Eye (tissue), 1 donor: Measurements from ENCODE around the gene SLC27A1.
A peak's percentile ranks its signal among the peaks of the same experiment; 100 is the strongest.
"Not testable (repeated sequence)": the region's sequence is repeated elsewhere in the genome, so short reads cannot be mapped to it uniquely, and the experiment has no call there.

Experiments
- DNase-seq: peaks from one replicate; pipeline ENCODE4 v3.0.0-alpha.2; 2015

SLC27A1 gene

DNA sequence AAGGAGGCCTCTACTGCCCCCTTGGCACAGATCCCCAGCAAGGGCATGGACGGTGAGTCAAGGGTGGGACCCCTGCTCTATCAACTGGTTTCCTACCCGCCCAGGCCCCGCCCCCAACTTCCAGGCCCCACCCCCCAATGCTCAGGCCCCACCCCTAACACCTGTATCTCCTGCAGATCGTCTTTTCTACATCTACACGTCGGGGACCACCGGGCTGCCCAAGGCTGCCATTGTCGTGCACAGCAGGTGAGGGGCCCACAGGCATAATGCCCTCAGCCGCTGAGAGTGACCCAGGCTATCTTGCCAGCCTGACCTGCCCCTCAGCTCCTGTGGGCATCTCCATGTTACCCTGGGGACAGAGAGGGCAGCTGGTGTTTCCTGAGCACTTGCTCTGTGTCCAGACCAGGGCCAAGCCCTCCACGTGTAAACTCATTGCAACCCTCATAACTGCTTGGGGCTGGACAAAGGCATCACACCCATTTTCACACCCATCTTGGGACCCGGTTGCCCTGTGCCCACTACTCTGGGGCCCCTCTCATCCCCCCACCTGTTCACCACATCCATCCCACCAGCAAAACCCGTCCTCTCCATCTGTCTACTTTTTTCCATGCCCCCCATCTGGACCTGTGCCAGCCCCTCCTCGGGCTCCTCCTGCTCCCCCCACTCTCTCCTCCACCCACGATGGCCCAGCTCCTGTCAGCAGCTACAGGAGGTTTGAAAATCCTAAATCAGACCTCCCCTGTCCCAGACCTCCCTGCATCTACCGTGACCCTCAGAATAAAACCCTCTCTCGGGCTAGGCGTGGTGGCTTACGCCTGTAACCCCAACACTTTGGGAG, 17.2 kb downstream of the SLC27A1 start:
- DNase-seq: no peak

DNA sequence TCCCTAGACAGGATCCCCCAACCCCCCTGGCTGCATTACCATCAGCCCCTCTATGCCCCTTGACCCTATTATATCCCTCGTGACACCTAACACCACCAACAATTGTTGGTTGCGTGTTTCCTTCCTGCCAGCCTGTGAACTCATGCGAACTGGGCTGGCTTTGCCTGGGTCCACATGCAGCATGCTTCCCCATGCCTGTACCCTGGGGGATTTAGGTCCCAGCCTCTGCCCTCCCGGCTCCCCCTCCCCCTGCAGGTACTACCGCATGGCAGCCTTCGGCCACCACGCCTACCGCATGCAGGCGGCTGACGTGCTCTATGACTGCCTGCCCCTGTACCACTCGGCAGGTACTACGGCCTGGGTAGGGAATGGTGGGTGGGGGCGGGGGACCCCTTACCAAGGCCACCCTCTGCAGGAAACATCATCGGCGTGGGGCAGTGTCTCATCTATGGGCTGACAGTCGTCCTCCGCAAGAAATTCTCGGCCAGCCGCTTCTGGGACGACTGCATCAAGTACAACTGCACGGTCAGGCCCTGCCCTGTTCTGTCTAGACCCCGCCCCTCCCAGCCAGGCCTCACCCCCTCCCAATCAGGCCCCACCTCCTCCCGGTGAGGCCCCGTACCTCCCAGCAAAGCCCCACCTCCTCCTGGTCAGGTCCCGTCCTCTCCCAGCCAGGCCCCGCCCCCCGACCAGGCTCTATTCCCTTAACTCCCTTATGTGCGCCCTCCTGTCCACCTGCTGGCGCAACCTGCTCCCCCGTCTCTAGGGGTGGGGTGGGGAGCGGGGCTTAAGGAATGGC, 18.5 kb downstream of the SLC27A1 start:
- DNase-seq: peak; percentile 69

DNA sequence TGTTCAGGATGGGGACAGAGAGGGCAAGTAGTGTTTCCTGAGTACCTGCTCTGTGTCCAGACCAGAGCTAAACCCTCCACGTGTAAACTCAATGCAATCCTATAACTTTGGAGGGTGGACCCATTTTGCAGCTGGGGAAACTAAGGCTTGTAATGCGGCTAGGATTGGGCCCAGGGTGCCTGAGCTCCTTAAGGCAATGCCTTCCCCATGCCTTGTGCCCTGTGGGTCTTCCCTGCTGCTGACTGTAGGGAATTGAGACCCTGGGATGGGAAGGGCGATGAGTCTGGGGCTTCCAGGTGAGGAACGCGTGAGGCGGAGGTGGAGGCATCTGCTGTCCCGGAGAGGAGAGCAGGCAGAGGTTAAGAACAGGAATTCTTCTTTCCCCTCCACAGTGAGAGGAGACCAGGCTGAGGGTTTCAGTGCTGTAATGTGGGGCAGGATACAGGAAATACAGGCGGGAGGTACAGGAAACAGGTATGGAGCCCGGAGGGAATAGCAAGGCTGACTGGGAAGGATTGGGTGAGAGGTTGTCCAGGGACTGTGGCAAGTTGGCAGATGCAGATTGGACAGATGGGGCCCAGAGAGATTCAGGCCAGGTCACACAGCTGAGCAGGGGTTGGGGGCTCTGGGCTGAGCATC, 19.2 kb downstream of the SLC27A1 start:
- no peak for DNase-seq

DNA sequence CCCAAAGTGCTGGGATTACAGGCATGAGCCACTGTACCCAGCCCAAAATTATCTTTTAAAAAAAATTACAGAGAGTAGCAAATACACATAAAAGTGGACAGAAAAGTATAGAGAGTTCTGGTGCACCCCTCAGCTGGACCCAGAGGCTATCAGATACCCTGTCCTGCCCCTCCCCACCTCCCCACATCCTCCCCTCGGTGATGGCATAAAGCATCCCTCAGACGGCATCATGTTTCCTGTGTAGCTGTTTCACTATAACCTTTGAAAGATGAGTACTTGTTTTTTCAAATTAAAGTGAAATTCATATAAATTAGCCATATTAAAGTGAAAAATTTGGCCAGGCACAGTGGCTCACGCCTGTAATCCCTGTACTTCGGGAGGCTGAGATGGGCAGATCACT, 20.1 kb downstream of the SLC27A1 start:
- DNase-seq: no peak

DNA sequence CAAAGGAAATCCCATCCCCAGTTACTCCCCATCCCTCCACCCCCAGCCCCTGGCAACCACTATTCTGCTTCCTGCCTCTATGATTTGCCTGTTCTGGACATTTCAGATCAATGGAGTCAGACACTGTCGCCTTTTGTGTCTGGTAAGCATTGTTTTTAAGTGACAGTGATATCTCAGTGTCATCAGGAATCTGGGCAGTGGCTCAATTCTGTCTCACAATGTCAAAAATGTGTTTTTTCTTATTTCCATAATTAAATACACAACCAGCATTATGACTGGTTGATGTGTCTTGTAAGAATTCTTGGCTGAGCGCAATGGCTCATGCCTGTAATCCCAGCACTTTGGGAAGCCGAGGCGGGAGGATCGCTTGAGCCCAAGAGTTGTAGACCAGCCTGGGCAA, 21.0 kb downstream of the SLC27A1 start:
- DNase-seq: no peak

DNA sequence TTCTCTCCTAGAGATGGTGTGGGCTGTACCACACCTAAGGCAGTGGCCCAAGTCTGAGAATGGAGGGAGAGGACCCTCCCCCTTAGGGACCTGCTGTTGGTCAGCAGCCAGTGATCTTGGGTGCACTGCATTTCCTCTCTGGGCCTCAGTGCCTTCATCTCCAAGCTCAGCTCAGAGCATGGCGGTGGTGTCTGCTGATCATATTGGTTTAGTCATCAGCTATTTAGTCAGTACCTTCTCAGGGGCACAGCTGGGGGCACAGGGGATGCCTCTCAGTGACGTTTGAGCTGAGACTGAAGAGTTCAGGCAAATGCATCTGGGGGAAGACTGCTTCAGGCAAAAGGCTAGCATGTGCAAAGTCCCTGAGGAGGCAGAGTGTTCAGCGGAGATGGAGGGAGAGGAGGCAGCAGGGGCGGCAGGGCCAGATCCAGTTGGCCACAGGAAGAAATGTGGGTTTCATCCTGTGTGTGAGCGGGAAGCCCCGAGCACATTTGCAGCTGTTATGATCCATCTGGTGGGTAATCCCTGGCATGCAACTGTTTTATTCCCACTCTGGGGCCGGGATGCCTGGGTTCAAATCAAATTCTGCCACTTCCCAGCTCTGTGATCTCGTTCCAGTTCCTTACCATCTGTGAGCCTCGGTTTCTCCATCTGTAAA, 25.4 kb downstream of the SLC27A1 start:
- DNase-seq: no peak

DNA sequence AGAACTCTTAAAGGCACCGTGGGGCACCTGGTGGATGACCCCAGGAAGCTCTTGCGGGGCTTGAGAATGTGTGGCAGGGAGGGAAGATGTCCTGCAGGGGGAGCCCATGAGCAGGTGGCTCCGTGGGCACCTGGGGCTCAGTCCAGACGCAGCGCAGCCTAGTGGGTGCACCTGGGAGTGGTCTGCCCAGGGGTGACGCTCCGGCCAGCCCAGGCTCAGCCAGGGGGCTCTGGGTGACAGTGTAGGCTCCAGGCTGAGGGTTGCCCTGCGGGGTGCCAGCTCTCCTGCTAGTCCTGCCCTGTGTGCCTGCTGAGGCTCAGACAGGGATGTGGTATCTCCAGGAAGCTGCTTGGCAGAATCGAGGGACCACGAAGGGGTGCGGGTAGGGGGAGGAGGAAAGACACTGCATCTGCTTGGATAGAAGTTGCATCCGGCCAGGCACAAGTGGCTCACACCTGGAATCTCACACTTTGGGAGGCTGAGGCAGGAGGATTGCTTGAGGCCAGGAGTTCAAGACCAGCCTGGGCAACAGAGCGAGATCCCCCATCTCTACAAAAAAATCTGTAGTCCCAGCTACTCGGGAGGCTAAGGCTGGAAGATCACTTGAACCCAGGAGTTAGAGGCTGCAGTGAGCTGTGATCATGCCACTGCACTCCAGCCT, 26.1 kb downstream of the SLC27A1 start:
- DNase-seq: peak; percentile 80

DNA sequence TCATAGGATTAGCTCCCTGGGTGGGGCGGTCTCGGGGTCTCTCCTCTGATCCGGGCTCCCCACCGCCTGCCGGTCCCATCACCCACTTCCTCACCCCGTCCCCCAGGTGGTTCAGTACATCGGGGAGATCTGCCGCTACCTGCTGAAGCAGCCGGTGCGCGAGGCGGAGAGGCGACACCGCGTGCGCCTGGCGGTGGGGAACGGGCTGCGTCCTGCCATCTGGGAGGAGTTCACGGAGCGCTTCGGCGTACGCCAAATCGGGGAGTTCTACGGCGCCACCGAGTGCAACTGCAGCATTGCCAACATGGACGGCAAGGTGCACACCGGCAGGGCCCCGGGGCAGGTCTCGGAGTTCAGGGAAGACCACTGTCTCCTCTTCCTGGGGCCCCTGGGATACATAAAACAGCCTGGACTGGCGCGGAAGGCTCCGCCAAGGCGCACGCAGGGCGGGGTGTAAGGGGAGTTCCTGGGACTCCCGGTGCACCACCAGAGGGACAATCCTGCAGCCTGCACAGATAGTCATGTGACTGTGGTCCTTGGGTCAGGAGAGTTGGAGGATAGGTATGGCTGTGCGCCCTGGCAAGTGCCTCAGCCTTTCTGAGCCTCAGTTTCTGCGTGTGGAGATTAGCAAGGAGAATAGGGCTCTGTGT, 26.9 kb downstream of the SLC27A1 start:
- DNase-seq: no peak

DNA sequence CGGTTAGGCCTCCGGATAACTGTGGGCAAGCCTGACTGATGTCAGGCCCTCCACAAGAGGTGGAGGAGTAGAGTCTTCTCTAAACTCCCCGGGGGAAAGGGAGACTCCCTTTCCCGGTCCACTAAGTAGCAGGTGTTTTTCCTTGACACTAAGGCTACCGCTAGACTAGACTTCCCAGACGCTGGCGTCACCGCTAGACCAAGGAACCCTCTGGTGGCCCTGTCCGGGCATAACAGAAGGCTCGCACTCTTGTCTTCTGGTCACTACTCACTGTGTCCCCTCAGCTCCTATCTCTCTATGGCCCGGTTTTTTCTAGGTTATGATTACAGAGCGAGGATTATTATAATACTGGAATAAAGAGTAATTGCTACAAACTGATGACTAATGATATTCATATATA, 28.7 kb downstream of the SLC27A1 start:
- not testable (repeated sequence) for DNase-seq

DNA sequence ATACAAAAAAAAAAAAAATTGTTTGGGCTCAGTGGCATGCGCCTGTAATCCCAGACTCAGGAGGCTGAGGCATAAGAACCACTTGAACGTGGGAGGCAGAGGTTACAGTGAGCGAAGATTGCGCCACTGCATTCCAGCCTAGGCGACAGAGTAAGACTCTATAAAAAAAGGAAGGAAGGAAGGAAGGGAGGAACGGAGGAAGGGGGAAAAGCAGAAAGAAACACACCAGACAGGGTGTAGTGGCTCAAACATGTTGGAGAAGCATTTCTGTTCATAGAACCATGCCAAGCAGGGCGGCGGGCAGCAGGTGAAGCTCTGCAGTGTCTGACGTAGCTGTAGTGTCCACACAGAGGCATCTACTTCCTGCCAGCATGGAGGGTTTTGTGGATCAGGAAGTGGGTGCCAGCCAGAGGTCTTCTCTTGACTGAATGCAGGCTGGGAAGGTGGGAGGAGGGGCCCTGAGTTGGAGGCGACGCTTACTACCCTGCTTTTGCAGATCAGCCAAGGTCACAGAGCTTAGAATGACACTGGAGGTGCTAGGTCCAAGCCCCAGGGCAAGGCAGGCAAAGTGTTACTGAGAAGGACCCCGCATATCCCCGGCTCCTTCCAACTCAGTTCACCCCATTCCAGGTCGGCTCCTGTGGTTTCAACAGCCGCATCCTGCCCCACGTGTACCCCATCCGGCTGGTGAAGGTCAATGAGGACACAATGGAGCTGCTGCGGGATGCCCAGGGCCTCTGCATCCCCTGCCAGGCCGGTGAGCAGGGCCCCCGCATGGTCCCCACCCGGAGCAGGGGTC, 29.5 kb downstream of the SLC27A1 start:
- DNase-seq: no peak

DNA sequence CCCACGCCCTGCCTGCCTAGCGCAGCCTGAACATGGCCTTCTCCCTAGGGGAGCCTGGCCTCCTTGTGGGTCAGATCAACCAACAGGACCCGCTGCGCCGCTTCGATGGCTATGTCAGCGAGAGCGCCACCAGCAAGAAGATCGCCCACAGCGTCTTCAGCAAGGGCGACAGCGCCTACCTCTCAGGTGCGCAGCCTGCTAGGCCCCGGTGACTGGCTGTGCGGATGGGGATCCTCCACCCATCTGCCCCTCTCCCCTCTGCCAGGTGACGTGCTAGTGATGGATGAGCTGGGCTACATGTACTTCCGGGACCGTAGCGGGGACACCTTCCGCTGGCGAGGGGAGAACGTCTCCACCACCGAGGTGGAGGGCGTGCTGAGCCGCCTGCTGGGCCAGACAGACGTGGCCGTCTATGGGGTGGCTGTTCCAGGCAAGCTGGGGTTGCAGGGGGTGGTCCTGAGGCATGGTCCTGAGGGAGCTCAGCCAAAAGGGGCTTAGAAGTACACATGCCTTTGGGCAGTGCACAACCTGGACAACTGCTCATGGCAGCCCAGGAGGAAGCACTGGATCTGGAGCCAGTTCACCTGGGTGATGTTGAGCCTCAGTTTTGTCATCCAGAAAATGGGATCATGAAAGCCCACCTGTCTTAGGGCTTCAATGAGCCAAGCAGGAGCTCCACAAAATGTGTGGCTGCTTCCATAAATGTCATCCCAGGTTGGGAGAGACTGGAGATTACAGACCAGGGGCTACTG, 30.3 kb downstream of the SLC27A1 start:
- no peak for DNase-seq

DNA sequence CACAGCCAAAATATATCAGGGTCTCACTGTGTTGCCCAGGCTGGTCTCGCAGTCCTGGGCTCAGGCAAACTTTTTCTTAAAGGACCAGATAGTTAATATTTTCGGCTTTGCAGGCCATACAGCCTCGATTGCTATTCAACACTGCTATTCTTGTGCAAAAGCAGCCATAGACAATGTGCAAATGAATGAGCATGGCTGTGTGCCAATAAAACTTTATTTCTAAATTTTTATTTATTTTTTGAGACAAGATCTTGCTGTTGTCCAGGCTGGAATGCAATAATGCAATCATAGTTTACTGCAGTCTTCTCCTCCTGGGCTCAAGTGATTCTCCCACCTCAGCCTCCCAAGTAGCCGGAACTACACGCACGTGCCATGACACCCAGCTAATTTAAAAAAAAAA, 32.9 kb downstream of the SLC27A1 start:
- DNase-seq: no peak

DNA sequence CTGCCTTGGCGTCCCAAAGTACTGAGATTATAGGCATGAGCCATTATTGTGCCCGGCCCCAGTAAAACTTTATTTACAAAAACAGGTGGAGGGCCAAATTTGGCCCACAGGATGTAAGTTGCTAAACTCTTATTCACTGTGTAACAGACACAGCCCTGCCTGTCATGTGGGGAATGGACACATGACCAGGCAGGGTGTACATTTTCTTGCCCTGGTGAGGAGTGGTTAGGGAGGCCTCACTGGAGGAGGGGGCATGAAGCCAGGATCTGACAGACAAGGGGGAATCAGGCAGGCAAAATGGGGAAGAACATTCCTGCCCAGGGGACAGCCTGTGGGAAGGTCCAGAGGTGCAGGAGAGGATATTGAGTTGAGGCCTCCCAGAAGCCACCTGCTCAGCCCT, 33.7 kb downstream of the SLC27A1 start:
- DNase-seq: no peak

DNA sequence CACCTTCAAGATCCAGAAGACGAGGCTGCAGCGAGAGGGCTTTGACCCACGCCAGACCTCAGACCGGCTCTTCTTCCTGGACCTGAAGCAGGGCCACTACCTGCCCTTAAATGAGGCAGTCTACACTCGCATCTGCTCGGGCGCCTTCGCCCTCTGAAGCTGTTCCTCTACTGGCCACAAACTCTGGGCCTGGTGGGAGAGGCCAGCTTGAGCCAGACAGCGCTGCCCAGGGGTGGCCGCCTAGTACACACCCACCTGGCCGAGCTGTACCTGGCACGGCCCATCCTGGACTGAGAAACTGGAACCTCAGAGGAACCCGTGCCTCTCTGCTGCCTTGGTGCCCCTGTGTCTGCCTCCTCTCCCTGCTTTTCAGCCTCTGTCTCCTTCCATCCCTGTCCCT, 34.1 kb downstream of the SLC27A1 start:
- DNase-seq: no peak

DNA sequence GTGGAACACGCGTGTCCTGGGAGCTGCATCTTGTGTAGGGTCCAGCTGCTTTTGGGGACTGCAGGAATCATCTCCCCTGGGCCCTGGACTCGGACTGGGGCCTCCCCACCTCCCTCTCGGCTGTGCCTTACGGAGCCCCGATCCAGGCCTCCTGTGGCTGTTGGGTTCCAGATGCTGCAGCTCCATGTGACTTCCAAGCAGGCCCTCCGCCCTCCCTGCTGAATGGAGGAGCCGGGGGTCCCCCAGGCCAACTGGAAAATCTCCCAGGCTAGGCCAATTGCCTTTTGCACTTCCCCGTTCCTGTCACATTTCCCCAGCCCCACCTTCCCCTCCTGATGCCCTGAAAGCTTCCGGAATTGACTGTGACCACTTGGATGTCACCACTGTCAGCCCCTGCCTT, 34.9 kb downstream of the SLC27A1 start:
- DNase-seq: no peak

DNA sequence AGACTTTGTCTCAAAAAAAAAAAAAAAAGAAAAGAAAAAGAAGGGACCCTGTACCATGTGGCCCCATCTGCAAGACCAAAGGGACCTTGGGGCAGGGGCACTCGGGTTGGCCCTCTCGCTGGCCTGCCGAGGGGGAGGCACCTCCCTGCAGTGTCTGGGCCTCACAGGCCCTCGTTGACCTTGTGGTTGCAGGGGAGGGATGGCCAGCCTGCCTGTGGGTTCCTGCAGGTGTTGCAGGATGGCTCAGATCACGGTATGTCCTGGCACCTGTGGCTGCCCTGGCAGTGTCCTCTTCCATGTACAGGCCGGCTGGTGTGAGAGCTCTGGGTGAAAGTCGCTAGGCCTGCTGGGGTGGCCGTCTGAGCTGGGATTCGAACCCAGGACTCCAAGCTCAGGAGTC, 36.4 kb downstream of the SLC27A1 start:
- no peak for DNase-seq

DNA sequence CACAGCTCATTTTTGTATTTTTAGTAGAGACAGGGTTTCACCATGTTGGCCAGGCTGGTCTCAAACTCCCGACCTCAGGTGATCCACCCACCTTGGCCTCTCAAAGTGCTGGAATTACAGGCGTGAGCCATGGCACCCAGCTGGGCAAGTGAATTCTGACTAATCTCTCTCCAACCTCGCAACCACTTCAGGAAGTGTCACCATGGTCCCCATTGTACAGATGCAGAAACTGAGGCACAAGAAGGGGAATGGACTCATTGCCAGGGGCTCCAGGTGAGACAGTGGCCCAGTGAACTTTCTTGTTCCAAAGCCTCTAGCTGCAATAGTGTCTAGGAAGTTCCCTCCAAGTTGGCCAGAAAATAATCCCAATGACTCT, 38.2 kb downstream of the SLC27A1 start:
- not testable (repeated sequence) for DNase-seq

DNA sequence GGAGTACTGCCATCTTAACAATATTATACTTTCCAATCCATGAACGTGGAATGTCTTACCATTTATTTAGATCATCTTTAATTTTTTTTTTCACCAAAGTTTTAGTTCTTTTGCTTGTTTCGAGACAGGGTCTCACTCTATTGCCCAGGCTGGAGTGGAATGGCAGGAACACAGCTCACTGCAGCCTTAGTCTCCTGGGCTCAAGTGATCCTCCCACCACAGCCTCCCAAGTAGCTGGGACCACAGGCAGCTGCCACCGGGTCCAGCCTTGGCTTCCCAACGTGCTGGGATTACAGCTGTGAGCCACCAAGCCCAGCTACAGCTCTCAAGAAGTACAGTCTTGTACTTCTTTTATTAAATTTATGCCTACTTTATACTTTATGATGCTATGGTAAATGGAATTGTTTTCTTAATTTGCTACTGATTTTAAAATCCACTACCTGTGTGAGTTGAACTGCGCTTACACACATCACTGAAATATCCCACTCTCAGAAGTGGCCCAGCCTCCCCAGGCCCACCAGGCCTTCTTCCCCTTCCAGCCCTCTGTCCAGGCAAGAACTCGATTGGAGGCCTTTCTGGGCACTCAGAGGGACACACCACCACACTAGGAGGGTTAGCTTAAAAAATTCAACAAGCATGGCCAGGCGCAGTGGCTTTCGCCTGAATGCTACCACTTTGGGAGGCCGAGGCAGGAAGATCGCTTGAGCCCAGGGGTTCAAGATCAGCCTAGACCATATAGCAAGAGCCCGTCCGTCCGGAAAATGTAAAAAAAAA, 40.1 kb downstream of the SLC27A1 start:
- no peak for DNase-seq

DNA sequence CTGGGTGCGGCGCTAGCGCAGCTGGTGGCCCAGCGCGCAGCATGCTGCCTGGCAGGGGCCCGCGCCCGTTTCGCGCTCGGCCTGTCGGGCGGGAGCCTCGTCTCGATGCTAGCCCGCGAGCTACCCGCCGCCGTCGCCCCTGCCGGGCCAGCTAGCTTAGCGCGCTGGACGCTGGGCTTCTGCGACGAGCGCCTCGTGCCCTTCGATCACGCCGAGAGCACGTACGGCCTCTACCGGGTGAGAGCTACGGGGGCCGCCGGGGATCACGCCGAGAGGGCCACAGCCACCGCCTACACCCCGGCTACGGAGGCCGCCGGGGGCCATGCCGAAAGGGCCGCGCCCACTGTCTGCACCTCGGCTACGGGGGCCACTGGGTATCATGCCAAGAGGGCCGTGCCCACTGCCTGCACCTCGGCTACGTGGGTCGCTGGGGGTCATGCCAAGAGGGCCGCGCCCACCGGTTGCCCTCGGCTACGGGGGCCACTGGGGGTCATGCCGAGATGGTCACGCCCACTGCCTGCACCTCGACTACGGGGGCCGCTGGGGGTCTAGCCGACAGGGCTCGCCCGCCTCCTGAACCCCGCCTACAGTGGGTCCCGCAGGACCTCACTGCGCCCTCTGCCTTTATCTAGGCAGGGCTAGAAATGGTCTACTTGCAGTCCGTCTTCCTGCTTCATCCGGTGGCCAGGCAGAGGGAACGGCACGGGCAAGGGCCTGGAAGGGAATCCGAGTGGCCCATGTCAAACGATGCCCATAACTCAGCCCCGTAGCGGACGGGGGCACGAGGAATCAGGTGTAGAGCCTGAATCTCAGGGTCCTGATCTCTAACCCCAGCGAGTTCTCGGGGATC, 41.6 kb downstream of the SLC27A1 start:
- peak; percentile 92 for DNase-seq
